Measurements from ENCODE around the gene LINGO4. TPM values are rescaled to one million over a fixed set of nuclear protein-coding genes. Genes with fewer than 3 reads are reported as not detected.

Gene LINGO4
- total RNA-seq, 1 donor from 2014 or later: 0.29 TPM

DNA sequence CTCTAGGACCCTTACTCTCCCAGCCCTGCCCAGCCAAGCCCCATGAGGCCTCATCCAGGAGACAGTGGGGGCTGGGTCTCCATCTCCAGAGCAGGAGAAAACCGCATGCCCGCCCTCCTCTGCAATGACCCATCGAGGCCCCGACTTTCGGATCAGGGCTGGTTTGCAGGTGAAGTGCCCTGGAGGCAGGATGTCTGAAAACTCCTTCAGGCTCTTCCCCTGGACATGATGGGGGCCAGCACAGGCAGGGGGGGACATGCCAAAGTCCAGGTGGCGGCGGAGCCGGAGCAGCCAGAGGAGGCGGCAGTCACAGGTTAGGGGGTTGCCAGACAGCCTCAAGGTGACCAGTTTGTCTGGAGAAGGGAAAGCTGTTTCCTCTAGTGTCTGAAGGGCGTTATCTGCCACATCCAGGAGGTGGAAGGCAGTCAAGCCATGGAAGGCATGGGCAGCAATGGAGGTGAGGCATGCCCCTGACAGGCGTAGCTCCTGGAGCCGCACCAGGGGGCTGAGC lies 3.9 kb downstream of the LINGO4 start:
- DNase-seq (no peak), ATAC-seq (no peak)
- intact Hi-C loops (cut with DNase I): no loop called here
- Histone ChIP-seq H3K4me1 (no peaks in the 10 kb centered on the region), H3K36me3 (no peaks in the 10 kb centered on the region), H3K4me3 (no peak overlapping the region), H3K27ac (no peak overlapping the region), H3K27me3 (peaks cover 6% of the 10 kb centered on the region), H3K9me3 (no peaks in the 10 kb centered on the region)
- TF ChIP-seq, protein P1, sequence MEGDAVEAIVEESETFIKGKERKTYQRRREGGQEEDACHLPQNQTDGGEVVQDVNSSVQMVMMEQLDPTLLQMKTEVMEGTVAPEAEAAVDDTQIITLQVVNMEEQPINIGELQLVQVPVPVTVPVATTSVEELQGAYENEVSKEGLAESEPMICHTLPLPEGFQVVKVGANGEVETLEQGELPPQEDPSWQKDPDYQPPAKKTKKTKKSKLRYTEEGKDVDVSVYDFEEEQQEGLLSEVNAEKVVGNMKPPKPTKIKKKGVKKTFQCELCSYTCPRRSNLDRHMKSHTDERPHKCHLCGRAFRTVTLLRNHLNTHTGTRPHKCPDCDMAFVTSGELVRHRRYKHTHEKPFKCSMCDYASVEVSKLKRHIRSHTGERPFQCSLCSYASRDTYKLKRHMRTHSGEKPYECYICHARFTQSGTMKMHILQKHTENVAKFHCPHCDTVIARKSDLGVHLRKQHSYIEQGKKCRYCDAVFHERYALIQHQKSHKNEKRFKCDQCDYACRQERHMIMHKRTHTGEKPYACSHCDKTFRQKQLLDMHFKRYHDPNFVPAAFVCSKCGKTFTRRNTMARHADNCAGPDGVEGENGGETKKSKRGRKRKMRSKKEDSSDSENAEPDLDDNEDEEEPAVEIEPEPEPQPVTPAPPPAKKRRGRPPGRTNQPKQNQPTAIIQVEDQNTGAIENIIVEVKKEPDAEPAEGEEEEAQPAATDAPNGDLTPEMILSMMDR (IDR thresholded peaks at IDR 0.05): no peak

DNA sequence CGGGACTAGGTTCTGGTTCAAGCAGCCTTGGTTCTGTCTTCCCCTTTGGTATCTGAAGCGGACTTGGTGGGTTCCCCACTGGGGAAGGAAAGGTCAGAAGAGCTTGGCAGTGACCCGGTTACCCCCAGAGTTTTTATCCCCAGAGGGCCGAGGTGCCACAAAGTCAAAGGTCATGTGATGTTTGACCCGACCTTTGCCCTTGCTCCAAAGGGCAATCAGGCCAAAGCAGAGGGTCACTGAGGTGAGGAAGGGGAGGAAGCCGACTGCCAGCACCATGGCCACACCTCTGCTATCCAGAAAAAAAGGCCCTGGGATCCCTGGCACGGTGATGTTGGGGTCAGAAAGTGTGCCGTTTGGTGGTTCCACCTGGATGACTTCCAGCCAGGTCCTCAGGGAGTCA lies 4.4 kb downstream of the LINGO4 start:
- intact Hi-C loops (cut with DNase I): no loop called here
- TF ChIP-seq, protein P1 (IDR thresholded peaks at IDR 0.05): no peak

DNA sequence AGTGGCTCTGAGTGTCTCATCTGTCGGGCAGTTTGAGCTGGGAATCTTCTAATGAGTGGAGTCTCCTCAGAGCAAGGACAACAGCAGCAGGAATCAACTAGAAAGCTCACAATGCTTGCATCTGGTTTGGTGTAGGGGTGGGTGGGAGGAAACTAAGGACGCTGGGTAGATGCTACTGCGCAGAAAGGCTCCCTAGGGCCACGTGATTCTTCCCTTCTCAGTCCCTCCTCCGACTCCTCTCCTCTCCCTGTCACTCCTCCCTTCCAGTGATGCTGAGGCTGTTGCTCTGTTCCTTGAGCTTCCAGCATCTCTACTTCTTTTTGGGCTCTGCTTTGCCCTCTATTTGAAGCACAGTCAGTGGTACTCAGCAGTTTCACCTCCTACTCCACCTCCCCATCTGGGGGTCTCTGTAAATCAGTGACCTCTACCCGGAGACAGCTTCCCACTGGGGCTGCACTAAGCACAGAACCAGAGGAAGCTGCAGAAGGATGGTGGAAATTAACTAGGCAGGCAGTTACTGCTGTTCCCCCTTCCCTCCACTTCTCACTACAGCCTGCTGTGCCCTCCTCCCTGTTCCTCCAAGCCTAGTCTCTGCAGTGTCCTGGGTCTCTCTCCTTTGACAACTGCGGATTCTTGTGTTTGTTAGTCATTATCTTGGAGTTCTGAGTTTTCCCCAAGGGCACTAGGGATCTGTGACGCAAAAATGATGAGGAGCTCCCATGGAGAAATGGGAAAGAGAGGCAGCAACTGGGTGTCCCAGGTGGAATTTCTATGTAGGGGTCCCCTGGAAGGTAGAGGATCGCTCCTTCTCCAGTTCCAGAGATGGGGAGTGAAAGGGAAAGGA lies 5.8 kb downstream of the LINGO4 start:
- H3K4me3 ChIP-seq: no peak overlapping the region
- no peak for DNase-seq
- intact Hi-C loops (cut with DNase I): no loop called here
- H3K4me1 ChIP-seq: no peaks in the 10 kb centered on the region
- peaks cover 6% of the 10 kb centered on the region for H3K27me3 ChIP-seq
- H3K27ac ChIP-seq: no peak overlapping the region
- TF ChIP-seq, protein P1 (IDR thresholded peaks at IDR 0.05): no peak
- no peaks in the 10 kb centered on the region for H3K9me3 ChIP-seq
- no peak for ATAC-seq
- no peaks in the 10 kb centered on the region for H3K36me3 ChIP-seq

More for the DNA sequence above, 4.4 kb downstream of the LINGO4 start:
- Histone ChIP-seq H3K27me3 (peaks cover 6% of the 10 kb centered on the region), H3K36me3 (no peaks in the 10 kb centered on the region), H3K27ac (no peak overlapping the region), H3K4me3 (no peak overlapping the region), H3K4me1 (no peaks in the 10 kb centered on the region), H3K9me3 (no peaks in the 10 kb centered on the region)
- DNase-seq (no peak), ATAC-seq (no peak)

DNA sequence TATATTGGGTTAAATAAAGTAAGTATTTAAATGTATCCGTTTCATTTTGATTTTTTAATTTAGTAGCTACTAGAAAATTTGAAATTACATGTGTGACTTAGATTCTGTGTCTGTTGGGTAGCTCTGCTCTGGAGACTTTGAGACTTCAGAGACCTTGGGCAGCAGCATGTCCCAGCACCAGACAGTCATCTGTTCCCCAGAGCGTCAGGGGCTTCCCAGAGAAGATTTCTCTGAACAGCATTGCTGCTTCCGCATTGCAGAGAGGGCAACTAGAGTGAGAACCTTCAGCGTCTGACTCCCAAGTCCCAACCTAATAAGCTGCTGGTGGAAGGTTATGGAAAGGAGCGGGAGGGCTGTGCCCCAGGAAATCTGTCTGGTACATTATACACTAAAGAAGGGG lies 6.6 kb downstream of the LINGO4 start:
- no peak for DNase-seq
- Histone ChIP-seq H3K9me3 (no peaks in the 10 kb centered on the region), H3K4me1 (no peaks in the 10 kb centered on the region), H3K27ac (no peak overlapping the region), H3K4me3 (no peak overlapping the region), H3K36me3 (no peaks in the 10 kb centered on the region), H3K27me3 (peaks cover 6% of the 10 kb centered on the region)
- intact Hi-C loops (cut with DNase I): no loop called here
- TF ChIP-seq, protein P1 (IDR thresholded peaks at IDR 0.05): no peak
- ATAC-seq: no peak

DNA sequence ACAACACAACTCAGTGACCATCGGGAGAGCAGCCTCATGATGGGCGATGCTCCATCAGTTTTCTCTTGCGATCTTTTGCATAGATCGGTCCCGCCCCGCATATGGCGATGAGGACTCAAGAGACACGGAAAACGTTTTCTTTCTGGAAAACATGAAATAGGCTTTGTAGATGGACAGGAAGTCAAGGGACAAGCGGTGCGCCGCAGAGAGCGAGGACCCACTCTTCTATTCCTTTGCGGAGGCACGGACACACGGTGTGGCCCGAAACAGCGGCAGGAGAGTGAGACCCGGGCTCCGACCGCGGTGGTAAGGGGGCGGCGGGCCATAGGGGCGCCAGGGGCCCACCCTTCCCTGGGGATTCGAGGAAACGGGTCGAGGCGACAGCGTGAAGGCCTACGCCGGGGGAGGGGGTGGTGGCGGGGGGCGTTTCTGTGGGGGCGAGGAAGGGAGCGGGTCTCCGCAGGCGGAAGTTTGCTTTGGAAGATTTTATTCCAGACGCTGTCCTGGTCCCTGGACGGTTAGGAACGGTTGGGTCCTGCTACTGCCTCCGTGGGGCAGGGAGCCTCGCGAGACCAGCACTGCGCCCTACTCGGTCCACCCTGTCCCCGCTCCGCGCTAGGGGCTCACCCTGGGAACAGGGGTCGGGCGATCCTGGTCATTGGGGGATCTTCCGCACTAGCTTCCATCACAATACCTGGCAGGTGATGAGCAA lies 14.1 kb downstream of the LINGO4 start:
- no peaks in the 10 kb centered on the region for H3K4me1 ChIP-seq
- TF ChIP-seq, protein P1 (IDR thresholded peaks at IDR 0.05): no peak
- ATAC-seq: peak; percentile 19
- peak overlapping the region; percentile 73 for H3K4me3 ChIP-seq
- H3K36me3 ChIP-seq: no peaks in the 10 kb centered on the region
- intact Hi-C loops (cut with DNase I): no loop called here
- H3K27ac ChIP-seq: peak overlapping the region; percentile 52
- H3K27me3 ChIP-seq: no peaks in the 10 kb centered on the region
- DNase-seq: no peak
- H3K9me3 ChIP-seq: no peaks in the 10 kb centered on the region
